ENCODE results near the gene ACOXL.

Gene ACOXL

GRCh38 chr2:110876167-110876999 lies 144.0 kb downstream of the ACOXL start:
- in situ Hi-C loops (cut with MboI; ENCODE audit: low sequenced_read_pairs, unreplicated experiment), result no loop called here
- DNase-seq (ENCODE audit: low spot score), result no peak
- peak; percentile 24 for TF ChIP-seq CTCF (IDR thresholded peaks at IDR 0.05; ENCODE audit: borderline replicate concordance, control extremely low read depth, extremely low read depth, insufficient read depth, missing control alignments)

DNA sequence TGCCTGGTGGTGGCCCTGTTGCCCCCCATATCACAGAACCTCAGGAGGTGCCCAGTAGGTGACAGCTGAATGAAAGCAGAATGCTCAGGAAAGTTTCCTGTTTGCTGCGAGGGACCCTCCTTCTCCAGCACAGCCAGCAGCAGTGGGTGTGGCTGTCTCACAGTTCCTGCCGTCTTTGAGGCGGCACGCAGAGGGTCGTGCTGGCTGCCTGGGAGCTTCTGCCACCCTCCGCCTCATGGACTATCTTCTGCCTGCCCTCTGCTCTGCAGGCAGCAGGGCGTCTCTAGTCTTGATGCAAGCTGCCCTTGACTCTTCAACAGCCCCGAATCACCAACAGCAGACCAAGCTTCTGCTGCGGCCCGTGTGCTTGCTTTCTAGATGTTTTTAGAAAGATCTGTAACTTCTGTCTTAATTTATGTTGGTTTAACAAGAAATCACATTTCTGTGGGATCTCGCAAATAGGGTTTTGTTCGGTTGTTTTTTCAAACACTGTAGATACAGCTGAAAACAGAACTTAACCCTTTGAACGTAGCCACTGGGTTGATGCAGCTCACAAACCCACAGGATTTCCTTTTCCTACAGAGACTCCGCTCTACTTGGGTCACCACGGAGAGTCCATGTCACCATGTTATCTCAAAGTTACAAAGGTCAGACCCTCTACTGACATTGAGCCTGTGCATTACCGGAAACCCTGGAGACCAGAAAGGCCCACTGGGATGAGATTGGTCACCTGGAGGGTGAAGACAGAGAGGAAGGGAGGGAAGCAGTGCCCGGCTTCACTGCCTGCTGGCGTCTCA lies 144.9 kb downstream of the ACOXL start:
- TF ChIP-seq CTCF (IDR thresholded peaks at IDR 0.05; ENCODE audit: borderline replicate concordance, control extremely low read depth, extremely low read depth, insufficient read depth, missing control alignments), result no peak
- no peak for DNase-seq (ENCODE audit: low spot score)
- in situ Hi-C loops (cut with MboI; ENCODE audit: low sequenced_read_pairs, unreplicated experiment), result no loop called here

- no peak for TF ChIP-seq CTCF (IDR thresholded peaks at IDR 0.05; ENCODE audit: borderline replicate concordance, control extremely low read depth, extremely low read depth, insufficient read depth, missing control alignments)
- in situ Hi-C loops (cut with MboI; ENCODE audit: low sequenced_read_pairs, unreplicated experiment), result no loop called here
- DNase-seq (ENCODE audit: low spot score), result no peak
Measured at GRCh38 chr2:110878150-110878549, 145.8 kb downstream of the ACOXL start.

DNA sequence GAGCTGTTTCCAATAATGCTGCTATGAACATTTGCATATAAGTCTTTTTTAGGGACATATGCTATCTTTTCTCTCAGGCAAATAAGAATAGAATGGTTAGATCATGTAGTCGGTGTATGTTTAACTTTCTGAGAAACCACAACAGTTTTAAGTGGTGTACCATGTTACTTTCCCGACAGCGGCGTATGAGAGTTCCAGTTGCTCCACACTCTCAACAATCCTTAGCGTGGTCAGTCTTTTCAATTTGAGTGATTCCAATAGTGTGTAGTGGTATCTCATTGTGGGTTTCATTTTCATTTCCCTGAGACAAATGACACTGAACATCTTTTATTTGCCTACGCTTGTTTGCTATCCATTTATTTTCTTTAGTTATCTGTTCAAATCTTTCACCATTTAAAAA lies 149.5 kb downstream of the ACOXL start:
- DNase-seq (ENCODE audit: low spot score), result no peak
- TF ChIP-seq CTCF (IDR thresholded peaks at IDR 0.05; ENCODE audit: borderline replicate concordance, control extremely low read depth, extremely low read depth, insufficient read depth, missing control alignments), result no peak
- in situ Hi-C loops (cut with MboI; ENCODE audit: low sequenced_read_pairs, unreplicated experiment), result no loop called here

DNA sequence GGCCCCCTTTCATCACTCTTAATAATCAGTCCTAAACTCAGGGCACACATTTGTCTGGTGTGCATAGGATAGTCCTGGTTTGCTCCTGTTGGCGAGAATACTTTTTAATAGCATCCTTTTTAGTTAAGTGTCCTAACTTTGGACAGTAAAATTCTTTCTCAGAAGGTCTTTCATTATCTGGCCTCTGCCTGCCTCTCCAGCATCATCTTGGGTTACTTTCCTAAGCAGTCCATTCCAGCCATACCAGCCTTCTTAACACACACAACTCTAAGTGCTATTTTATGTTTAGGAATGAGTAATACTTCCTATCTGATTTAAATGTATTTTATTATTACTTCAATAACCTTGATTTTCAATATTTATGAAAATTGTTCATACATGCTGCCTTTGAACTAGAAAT lies 151.0 kb downstream of the ACOXL start:
- in situ Hi-C loops (cut with MboI; ENCODE audit: low sequenced_read_pairs, unreplicated experiment), result no loop called here
- no peak for TF ChIP-seq CTCF (IDR thresholded peaks at IDR 0.05; ENCODE audit: borderline replicate concordance, control extremely low read depth, extremely low read depth, insufficient read depth, missing control alignments)
- no peak for DNase-seq (ENCODE audit: low spot score)

DNA sequence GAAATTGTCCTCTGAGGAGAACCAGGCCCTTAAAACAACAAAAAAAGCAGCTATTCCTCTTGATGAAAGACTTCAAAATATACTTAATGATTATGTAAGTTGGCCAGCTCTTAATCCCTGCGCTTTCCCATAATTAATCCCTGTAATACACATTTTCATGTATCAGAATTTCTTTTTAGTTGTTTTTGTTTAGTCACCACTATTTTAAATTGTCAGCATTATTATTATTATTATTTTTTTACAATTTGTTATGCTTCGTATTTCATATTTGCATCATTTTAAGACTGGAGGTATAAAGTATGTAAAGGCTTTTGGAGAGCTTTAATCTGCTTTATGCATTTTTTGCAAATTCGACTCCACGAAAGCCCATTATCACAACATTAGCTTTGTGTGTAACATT lies 152.9 kb downstream of the ACOXL start:
- TF ChIP-seq CTCF (IDR thresholded peaks at IDR 0.05; ENCODE audit: borderline replicate concordance, control extremely low read depth, extremely low read depth, insufficient read depth, missing control alignments), result no peak
- no peak for DNase-seq (ENCODE audit: low spot score)
- in situ Hi-C loops (cut with MboI; ENCODE audit: low sequenced_read_pairs, unreplicated experiment), result no loop called here

All from GM13976 (cell line).